HG02870 (cell line): ENCODE results near the gene USP2.

Experiments used
- ATAC-seq: cut with Tn5 transposase; IDR thresholded peaks from one replicate; pipeline ENCODE4 v1.9.1; 2021; ENCODE audit warnings: mild to moderate bottlenecking, moderate library complexity; ENCODE audit not compliant: unreplicated experiment

Gene USP2

DNA sequence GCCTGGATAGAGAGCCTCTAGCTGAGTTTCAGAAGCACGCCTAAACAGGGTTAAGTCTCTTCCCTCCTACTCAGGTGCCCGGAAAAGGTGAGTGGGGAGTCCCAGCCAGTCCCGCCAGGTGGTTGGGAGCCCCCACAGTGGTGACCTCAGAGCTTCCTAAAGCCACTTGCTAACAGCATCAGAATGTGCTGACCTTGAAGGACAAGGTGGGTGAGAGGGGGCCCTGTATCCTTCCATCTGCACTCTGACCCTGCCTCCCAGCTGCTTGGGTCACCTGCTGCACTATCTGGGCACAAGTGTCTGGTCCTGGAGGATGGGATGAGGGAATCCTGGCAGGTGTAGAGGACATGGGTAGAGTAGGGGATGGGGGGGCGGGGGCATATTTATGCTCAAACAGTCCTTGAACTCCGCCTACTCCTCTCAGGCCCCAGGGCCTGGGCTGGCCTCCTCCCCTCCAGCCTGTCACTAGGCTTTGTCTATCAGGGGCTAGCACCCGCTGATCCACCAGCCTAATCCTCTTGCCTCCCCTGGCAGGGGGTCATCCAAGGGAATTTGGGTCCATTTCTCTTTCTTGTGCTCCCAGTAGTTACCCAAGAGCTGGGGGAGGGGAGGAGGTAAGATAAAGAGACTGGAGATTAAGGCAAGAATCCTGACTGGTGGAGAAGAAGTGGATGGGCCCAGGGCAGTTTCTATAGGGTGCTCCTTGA is 3.4 kb downstream of the USP2 start:
- ATAC-seq, result no peak

DNA sequence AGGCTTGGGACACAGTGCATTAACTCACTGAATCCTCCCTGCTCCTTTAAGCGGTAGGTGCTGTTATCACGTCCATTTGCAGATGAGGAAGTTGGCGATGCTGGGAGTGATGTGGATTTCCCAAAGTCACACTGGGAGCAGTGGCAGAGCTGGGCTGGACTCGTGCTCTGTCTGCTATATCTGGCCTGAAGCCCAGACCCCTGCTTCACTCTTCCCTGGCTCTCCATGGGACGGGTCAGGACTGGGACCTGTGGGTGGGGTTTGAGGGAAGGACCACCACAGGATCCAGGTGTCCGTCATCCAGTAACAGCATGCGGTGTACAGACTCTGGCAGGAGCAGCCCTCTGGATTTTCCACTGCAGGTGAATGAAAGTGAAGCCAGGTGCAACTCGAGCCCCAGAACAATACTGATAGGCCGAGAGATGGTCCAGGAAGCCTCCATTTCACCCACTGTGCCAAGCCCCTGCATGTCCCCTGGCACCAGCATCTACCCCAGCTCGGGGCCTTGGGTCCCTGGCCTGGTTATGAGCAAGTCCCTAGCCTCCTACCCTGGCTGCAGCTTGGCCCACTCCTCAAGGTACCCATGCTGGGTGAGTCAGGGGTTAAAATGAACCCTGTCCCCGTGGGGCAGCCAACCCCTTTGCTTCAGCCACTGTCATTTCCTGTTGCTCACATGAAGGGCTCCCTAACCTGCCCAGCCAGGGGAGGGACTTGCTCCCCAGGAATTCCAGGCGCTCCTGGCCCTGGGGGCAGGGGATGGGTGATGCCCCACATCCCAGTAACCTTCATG is 4.2 kb downstream of the USP2 start:
- no peak for ATAC-seq

DNA sequence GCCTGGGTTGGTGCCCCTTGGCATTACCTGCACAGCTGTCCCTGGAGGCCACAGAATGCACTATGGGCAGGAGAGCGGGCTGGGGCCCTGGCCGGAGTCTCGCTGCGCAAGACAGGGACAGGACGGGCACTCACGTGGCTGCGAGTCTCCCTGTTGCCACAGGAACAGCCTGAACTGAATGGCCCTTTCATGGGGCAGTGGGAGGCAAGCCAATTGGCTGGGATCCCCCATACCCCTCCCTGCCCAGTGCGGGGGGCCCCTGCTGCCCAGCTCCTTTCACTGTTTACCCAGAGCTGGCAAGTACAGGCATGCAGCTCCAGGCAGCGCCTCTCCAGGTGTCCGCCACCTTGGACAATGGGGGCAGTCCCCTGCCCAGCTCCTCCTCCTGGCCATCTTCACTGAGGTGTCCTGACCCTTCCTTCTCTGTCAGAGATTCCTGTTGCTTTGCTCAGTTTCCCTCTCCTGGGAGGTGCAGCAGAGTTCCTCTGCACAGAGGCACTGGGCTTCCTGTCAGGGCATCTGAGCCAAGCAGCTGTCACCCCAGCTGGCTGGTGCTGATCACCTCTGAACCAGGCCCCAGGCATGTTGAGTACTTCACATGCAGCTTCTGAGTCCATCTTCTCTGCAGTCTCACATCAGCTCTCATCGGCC is 5.2 kb downstream of the USP2 start:
- no peak for ATAC-seq

DNA sequence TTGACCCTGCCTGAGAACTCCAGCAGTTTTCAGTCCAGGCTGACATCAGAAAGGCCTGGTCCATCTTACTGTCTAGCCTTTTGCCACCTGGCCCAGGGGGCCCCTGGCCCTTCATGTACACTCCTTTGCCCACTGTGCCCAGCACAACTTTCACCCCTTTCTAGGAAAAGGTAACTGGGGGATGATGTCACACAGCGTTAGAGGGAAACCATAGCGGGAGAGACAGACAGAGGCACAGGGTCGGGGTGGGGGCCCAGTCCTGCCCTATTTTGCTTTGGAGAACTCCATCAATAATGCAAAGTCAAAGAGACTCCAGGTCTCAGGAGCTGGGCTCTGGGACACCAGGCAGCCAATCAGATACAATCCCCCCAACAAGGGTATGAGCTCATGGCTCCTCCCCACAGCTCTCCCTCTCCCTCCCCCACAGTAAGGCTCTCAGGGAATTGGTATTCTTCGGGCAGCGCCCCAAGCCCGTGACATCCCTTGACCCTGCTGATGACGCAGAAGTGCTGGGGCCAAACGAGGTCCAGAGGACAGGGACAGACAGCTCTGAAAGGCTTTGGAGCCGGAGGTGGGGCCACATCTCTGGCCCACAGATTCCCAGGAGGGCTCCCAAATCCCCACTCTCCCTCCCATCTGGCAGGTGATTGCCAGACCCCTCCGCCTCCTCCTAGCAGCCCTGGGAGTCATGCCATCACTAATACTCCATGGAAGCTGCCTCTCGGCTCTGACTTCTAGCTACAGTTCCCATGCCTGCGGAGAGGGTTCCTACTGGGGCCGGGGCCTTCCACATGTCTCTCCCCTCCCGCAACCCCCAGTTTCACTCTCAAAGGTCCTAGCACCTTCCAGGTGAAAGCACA is 5.9 kb downstream of the USP2 start:
- no peak for ATAC-seq

DNA sequence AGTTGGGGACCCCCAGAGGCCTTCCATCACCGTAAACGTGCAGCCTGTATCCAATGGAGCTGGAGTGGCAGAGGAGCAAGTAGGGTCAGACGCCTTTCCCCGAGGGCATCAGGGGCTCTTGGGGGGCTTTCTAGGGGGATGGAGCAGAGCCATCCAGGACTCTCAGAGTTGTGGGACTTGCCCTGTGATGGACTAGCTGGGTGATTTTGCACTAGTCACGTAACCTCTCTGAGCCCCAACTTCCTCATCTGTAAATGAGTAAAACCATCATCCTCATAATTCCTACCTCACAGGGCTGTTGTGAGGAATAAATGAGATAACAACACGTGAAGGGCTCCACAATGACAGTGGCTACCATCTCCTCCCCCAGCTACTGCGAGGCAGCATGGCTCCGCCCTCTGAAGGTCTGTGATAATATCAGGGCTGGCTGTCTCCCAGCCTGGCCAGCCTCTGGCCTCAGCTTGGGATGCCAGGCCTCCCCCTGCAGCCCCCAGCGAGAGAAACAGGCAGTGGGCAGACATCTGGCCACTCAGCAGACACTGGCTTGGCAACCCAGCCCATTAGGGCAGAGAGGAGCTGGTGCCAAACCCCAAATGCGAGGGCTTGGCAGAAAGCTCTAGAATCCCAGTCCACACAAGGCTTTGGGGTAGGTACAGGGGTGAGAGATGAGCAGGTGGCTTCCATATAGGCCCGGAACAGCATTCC is 6.7 kb downstream of the USP2 start:
- no peak for ATAC-seq

DNA sequence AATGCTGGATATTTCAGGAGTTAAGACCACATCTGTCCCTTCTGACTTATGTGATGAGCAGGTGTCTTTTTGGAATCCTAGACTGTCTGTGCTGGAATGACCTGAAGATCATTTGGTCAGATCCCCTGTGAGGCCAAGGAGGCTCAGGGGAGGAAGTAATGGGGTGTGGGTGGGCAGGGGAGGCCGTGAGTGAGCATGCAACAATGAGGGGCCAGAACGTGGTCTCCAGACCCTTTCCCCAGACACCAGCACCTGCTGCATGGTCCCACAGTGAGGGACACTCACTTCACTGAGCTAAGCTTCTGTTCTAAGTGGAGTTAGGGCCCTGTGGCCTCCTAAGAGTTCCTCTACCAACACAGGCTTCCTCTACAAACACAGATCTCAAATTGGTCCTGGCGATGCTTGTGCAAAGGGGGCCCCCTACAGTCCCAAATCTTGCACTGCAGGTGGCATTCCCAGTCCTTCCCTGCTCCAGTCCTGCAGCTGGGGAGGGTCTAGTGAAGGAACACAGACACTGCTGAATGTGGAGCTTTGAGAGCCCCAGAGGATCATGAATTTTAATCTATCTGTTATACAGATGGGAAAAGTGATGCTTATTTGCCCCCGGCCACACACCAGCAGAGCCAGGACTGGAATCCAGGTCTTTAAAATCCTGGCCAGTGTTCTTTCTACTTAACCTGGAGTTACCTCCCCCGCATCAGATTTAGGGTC is 7.4 kb downstream of the USP2 start:
- ATAC-seq, result no peak

DNA sequence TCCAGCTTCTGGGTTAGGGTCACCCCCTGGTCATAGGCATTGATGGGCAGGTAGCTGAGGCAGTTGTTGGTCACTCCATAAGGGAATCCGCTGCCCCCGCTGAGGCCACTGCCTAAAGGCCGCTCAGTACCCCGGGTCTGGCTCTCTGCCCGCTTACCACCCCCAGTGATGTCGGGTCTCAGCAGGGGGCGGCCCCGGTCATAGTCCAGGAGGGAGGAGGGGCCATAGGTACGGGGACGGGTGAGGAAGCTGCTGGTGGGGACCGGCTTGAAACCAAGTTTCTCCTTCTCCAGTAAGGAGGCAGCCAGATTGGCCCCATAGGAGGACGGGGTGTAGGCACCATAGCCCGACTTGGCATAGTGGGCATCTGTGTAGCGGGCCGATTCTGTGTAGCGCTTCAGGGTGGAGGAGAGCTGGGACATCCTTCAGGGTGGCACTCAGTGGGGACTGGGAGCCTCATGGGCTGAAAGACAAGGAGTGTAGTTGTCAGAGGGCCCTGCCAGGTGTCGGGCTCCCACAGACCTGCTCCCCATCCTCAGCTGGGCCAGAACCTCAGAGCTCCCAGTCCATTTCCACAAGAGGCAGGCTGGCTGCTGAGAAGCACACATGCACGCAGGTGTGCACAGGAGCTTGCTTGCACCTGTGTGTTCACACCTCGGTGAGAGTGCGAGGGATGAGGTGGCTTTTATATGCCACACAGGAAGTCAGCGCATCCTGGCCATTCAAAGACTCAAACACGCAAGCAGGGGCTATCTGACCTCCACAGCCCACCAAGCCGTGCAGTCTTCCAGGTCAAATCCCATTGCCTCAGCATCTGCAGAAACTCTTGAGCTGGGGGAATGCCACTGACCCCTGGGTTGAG is 8.2 kb downstream of the USP2 start:
- no peak for ATAC-seq

DNA sequence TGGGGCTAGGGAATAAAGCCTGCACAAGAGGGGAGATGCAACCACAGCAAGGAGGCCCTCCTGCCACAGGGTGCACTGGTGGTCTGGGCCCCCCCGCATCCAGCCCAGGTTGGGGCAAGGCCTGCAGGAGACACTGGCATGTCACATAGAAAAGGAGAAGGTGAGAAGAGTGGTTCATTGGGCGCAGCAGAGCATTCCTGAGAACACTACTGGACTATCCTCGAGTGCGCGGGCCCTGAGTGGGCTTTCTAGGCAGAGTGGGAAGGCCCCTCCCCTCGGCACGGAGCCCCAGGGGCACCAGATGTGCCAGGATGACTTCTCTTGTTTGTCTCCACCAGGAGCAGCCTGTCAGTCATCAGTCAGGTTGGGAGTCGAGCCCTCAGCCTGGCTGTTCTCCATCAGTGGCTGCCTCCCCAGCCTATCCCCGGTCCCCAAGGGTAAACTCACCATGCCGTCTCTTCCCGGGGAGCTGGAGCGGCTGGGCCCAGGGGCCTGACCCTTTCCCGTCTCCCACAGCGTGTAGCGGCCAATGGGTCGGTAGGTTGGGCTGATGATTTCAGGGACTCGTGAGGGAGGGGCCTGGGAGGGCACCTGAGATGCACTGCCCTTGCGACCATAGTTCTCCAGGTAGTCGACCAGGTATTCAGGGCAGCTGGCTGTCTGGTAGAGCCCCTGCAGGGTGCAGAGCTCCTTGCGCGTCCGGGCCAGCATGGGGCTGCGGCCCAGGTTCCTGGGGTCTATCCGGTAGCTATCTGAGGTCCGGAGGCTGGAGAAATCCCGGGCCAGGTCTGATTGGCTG is 9.0 kb downstream of the USP2 start:
- ATAC-seq, result no peak

DNA sequence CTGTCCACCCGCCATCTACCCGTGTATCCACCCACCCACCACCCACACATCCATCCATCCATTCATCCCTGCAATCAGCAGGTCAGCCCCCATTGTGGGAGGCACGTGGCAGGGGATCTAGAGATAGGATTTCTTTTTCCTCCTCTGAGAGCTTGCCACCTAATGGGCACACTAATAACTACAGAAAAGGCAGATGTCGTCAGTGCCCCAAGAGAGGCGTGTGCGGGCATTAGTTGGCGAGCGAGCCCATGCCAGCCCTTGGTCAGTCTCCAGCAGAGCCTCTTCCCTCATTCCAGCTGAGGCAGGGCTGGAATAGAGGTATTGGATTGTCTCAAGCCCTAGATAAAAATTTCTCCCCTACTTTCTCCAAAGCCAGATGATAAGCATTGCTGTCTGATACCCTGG is 9.7 kb downstream of the USP2 start:
- no peak for ATAC-seq

DNA sequence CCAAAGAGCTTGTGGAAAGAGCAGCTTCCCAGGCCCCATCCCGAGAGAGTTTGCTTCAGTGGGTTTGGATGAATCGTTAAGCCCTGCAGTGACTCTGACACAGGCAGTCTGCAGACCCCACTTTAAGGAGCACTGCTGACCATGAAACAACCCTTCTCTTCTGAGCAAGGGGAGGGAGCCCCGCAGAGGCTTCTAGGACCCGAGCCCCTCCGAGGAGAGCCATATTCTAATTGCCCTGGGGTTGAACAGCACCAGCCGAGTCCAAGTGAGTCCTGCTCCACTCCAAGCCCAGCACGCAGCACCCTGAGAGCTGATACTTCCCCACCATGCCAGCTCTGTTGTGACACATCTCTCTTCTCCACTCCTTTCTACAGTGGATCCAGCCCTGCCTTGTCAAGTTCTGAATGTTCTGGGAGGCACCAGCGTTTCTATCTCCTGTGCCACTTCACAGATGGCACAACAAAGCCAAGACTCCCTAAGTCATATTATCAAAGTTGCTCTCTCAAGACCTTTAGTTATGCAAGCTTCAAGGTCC is 10.4 kb downstream of the USP2 start:
- no peak for ATAC-seq

DNA sequence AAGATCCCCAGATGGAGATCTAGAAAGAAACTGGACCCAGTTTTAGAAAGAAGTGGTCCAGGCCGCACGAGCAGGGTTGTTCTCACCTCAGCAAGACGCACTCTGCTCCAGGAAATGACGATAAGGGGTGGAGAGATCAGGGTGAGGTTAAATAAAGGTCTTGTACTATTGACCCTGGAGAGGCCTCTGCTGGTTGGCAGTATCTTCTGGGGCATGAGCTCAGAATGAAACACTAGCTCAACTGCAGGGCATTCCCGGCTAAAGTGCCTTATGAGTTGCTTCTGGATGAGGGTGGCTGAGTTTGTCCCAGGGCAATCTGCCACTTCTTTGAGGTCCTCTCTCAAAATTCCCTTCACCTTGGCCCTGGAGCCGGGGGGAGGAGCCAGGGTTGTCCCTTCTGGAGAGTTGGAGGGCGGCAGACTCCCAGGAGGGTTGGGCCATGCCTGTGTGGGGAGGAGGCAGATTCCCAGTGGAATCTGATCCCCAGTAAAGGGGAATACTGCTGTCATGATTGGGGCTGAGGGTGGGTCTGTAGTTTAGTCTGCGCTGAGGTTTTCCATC is 10.9 kb downstream of the USP2 start:
- no peak for ATAC-seq

DNA sequence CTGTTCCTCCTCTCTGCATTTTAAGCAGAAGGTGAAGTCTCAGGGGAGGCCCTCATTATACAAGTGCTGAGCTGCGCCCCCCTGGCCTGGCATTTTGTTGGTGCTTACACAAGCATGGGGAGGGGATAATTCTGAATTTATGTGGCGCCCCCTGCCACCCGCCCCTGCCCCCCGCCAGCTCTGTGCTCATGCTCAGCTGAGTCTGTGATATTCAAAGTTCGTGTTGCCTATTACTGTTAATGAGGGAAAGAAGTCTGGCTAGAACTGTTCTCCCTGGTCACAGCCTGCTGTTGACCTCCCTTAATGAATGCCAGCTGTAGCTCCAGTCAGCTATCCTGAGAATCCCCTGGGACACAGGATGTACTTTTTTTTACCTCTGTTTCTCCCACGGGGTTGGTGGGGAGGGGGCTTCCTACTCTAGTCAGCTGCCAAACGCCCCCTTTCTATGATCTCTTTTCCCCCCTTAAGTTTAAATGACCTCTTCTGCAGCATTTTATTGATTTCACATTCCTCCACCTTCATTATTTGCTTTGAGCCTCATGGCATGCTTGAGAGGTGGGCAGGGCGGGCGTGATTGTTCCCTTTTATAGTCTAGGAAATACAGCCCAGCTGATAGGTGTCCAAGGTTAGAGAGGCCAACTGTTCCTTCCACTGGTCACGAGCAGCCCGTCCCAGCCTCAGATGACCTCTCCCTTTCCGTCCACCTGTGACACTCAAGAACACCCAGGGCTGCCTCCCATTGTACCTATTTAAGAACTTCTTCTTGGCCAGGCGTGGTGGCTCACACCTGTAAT is 12.2 kb downstream of the USP2 start:
- ATAC-seq, result no peak

DNA sequence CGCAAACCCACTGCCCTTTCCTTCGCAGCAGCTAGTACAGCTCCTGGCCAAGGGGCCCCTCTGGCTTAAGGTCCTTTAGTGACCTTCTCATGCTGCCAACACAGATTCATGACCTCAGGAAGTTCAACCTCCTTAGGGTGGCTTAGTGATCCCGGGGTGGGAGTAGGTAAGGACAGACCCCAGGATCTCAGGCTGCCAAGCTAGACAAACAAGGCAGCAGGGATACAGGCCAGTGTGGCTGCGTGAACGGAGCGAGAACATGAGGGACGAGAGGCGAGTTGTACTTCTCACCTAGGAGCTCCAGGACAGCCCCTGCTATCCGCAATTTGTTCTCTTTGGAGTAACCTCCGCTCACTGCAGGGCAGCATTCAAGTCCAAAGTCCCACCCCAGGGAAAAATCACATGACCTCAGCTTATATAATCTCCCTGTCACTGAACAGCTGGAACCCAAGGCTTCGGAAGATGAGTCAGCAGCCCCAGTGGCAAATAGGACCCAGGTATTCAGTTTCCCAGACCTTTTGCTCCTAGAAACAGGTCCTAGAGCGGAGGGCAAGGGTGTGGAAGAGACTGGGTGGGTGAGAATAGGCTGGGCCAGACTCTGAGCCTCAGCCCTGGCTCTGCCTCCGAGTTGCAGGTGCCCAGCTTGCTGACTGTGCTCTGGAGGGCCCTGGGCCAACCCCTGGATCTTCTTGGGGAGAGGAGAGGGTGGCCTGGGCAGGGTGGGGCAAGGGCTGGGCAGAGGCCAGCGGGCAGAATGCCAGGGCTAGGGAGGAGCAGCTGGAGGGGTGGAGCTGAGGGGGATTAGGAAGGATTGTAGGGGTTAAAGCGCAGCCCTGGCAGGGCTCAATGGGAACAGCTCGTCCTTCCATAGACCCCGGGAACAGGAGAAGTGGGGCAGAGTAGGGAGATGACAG is 13.1 kb downstream of the USP2 start:
- no peak for ATAC-seq

DNA sequence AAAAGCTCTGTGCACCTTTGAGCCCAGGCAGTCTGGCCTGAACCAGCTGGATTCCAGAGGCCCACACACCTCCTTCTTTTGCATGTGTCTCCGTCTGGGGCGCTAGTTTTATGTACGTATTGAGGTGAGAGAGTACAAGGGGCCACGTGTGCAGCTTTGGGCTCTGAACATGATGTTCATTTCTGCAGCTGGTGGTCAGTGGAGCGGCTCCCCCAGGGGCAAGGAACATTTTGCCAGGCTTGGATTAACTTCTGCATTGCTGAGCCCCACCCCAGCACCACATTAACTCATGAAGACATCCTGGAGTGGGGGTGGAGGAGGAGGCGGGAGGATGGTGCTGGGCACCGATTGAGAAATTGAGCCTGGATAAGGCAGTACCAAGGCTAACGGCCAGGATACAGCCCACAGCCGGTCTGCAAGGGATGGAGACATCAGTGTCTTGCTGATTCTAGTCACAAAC is 13.8 kb downstream of the USP2 start:
- no peak for ATAC-seq
